GM23338 (cell line): ENCODE results near the gene RAP1B. TPM values are rescaled to one million over a fixed set of nuclear protein-coding genes. Genes with fewer than 3 reads are reported as not detected.

Source experiments
- ATAC-seq: fragments of 200-7000 bp; cut with Tn5 transposase; 3 replicates; pipeline ENCODE4 v1.9.1; 2020
- DNase-seq: peaks from one replicate; pipeline ENCODE4 v3.0.0-alpha.2; 2015; ENCODE audit warnings: low spot score
- H2AFZ ChIP-seq: fragments of 200-600 bp; sonication (generic); 2 replicates; pipeline ENCODE4 v1.8.0; 2016; ENCODE audit warnings: antibody characterized with exemption, mild to moderate bottlenecking, moderate library complexity
- H3F3A ChIP-seq: fragments of 200-600 bp; sonication (generic); replicated peaks from 2 replicates; pipeline ENCODE4 v1.8.0; 2017; ENCODE audit warnings: antibody characterized with exemption, mixed run types, low read depth
- H3K27ac ChIP-seq: fragments of 200-600 bp; sonication (generic); 2 replicates; pipeline ENCODE4 v1.6.1; 2016; ENCODE audit warnings: low read depth
- H3K27me3 ChIP-seq: fragments of 200-600 bp; sonication (generic); 2 replicates; pipeline ENCODE4 v1.8.0; 2016; ENCODE audit warnings: mild to moderate bottlenecking, mixed run types, moderate library complexity; ENCODE audit not compliant: insufficient read depth
- H3K36me3 ChIP-seq: fragments of 200-600 bp; sonication (generic); 2 replicates; pipeline ENCODE4 v1.8.0; 2016; ENCODE audit warnings: mild to moderate bottlenecking; ENCODE audit not compliant: insufficient read depth
- H3K4me1 ChIP-seq: fragments of 200-600 bp; sonication (generic); 2 replicates; pipeline ENCODE4 v1.8.0; 2016; ENCODE audit warnings: mild to moderate bottlenecking, moderate library complexity; ENCODE audit not compliant: insufficient read depth
- H3K4me2 ChIP-seq: fragments of 200-600 bp; sonication (generic); 2 replicates; pipeline ENCODE4 v1.7.1; 2017; ENCODE audit warnings: mixed run types
- H3K4me3 ChIP-seq: fragments of 200-600 bp; sonication (generic); 2 replicates; pipeline ENCODE4 v1.6.1; 2016; ENCODE audit warnings: mixed run types
- H3K79me2 ChIP-seq: fragments of 200-600 bp; sonication (generic); replicated peaks from 2 replicates; pipeline ENCODE4 v1.8.0; 2017; ENCODE audit warnings: mild to moderate bottlenecking; ENCODE audit not compliant: insufficient read depth
- H3K9me2 ChIP-seq: fragments of 200-600 bp; sonication (generic); 2 replicates; pipeline ENCODE4 v1.8.0; 2017; ENCODE audit not compliant: insufficient read depth
- H4K20me1 ChIP-seq: fragments of 200-600 bp; sonication (generic); replicated peaks from 2 replicates; pipeline ENCODE4 v1.8.0; 2017; ENCODE audit warnings: mild to moderate bottlenecking; ENCODE audit not compliant: insufficient read depth
- H3K27ac Mint-ChIP-seq: 2 replicates; pipeline ENCODE4 v1.8.0; 2020; ENCODE audit warnings: inconsistent platforms, mild to moderate bottlenecking, moderate library complexity, mixed read lengths
- H3K27me3 Mint-ChIP-seq: 3 replicates; pipeline ENCODE4 v1.8.0; 2022; ENCODE audit warnings: low read depth, mild to moderate bottlenecking, moderate library complexity, mixed read lengths, inconsistent platforms; ENCODE audit not compliant: insufficient read depth, poor library complexity
- H3K36me3 Mint-ChIP-seq: 3 replicates; pipeline ENCODE4 v1.8.0; 2021; ENCODE audit warnings: low read depth, mild to moderate bottlenecking, inconsistent platforms, moderate library complexity, mixed read lengths
- H3K4me1 Mint-ChIP-seq: 3 replicates; pipeline ENCODE4 v1.8.0; 2020; ENCODE audit warnings: mild to moderate bottlenecking, inconsistent platforms, mixed read lengths
- H3K4me3 Mint-ChIP-seq: 3 replicates; pipeline ENCODE4 v1.8.0; 2021; ENCODE audit warnings: moderate library complexity, mild to moderate bottlenecking, inconsistent platforms, mixed read lengths
- H3K9me3 Mint-ChIP-seq: 3 replicates; pipeline ENCODE4 v1.8.0; 2020; ENCODE audit warnings: moderate library complexity, mild to moderate bottlenecking, inconsistent platforms, mixed read lengths
- CREB1 ChIP-seq: fragments of 250-450 bp; sonication (Bioruptor Pico); IDR thresholded peaks from 2 replicates; pipeline ENCODE4 v1.5.0; 2020; ENCODE audit warnings: low read depth, mild to moderate bottlenecking, moderate library complexity
- CTCF ChIP-seq, 2 experiments: fragments of 200-600 bp in 1 of 2; sonication (generic) in 1 of 2; conservative IDR thresholded peaks; 2 replicates each; pipeline versions ENCODE4 v1.5.1 to v1.6.1; 2016 to 2017; ENCODE audit warnings: antibody characterized with exemption in 2 of 2, low read depth in 2 of 2, mild to moderate bottlenecking in 2 of 2, moderate library complexity in 1 of 2
- ETS1 ChIP-seq: IDR thresholded peaks from 2 replicates; pipeline ENCODE4 v1.6.1; 2016; ENCODE audit warnings: antibody characterized with exemption
- EZH2 ChIP-seq: fragments of 200-600 bp; sonication (generic); IDR thresholded peaks from one replicate; pipeline ENCODE4 v1.8.0; 2017; ENCODE audit warnings: antibody characterized with exemption, mild to moderate bottlenecking, low read depth; ENCODE audit not compliant: unreplicated experiment
- EZH2phosphoT487 ChIP-seq: fragments of 200-600 bp; sonication (generic); IDR thresholded peaks from one replicate; pipeline ENCODE4 v1.8.1; 2018; ENCODE audit warnings: antibody characterized with exemption; ENCODE audit not compliant: unreplicated experiment
- JUNB ChIP-seq: IDR thresholded peaks from one replicate; pipeline ENCODE4 v1.6.1; 2016; ENCODE audit warnings: antibody characterized with exemption; ENCODE audit not compliant: unreplicated experiment
- NANOG ChIP-seq: IDR thresholded peaks from 2 replicates; pipeline ENCODE4 v1.6.1; 2016; ENCODE audit warnings: antibody characterized with exemption, borderline replicate concordance
- POLR2AphosphoS5 ChIP-seq: IDR thresholded peaks from 2 replicates; pipeline ENCODE4 v1.6.1; 2016; ENCODE audit warnings: antibody characterized with exemption, low read depth
- REST ChIP-seq: IDR thresholded peaks from one replicate; pipeline ENCODE4 v1.6.1; 2018; ENCODE audit warnings: antibody characterized with exemption; ENCODE audit not compliant: unreplicated experiment
- STAT1 ChIP-seq: IDR thresholded peaks from one replicate; pipeline ENCODE4 v1.6.1; 2016; ENCODE audit warnings: antibody characterized with exemption; ENCODE audit not compliant: unreplicated experiment
- ZNF114 ChIP-seq: fragments of 250-450 bp; sonication (Bioruptor Pico); IDR thresholded peaks from 2 replicates; pipeline ENCODE4 v1.5.0; 2020; ENCODE audit warnings: mild to moderate bottlenecking, moderate library complexity
- ZNF331 ChIP-seq: fragments of 250-450 bp; sonication (Bioruptor Pico); IDR thresholded peaks from 2 replicates; pipeline ENCODE4 v1.5.0; 2020; ENCODE audit warnings: low read depth, mild to moderate bottlenecking, moderate library complexity
- polyA plus RNA-seq: library from polyadenylated mRNA; unstranded; fragments of >200 nt; fragmentation: Nextera tagmentation; extraction: Ambion mirVana; gene quantifications from 2 replicates; pipeline ENCODE4 v1.2.1, GENCODE V29; 2016
- total RNA-seq: library from RNA; depleted of rRNA; stranded (reverse); fragments of >200 nt; shearing (Covaris generic); gene quantifications from 2 replicates; pipeline ENCODE4 v1.2.3, GENCODE V29; 2014

The RAP1B gene
- total and polyA plus RNA-seq, 2 experiments from 2014 or later: 90.6 to 128 TPM

GRCh38 chr12:68581926-68582325, 28.8 kb upstream of the RAP1B start (continued):
- TF ChIP-seq REST (no peak), NANOG (no peak), STAT1 (no peak), EZH2 (no peak)

GRCh38 chr12:68585966-68586365, 24.7 kb upstream of the RAP1B start:
- ATAC-seq: no peak
- H3K27ac ChIP-seq: no peak overlapping the region
- H3K36me3 ChIP-seq: no peaks in the 10 kb centered on the region
- H3K79me2 ChIP-seq: no peaks in the 10 kb centered on the region
- H3K4me3 ChIP-seq: no peak overlapping the region
- no peak overlapping the region for H3K4me2 ChIP-seq
- H4K20me1 ChIP-seq: no peaks in the 10 kb centered on the region
- no peak for DNase-seq
- Mint-ChIP-seq H3K4me1 (peaks cover 5% of the 10 kb centered on the region), H3K9me3 (peaks cover 22% of the 10 kb centered on the region), H3K4me3 (no peak overlapping the region), H3K36me3 (peaks cover 15% of the 10 kb centered on the region), H3K27me3 (peaks cover 5% of the 10 kb centered on the region), H3K27ac (no peak overlapping the region)
- no peaks in the 10 kb centered on the region for H3K27me3 ChIP-seq
- no peaks in the 10 kb centered on the region for H3K4me1 ChIP-seq
- H2AFZ ChIP-seq: no peak overlapping the region
- no peaks in the 10 kb centered on the region for H3F3A ChIP-seq
- H3K9me2 ChIP-seq: peaks cover 8% of the 10 kb centered on the region; the same call in 1 of the 2 replicates
- TF ChIP-seq CTCF (conservative IDR thresholded peaks at IDR 0.05; ENCODE audit: low read depth in 2 of 2): no peak
- no peak for TF ChIP-seq JUNB
- TF ChIP-seq EZH2phosphoT487: no peak
- no peak for TF ChIP-seq ZNF331
- TF ChIP-seq REST: no peak
- TF ChIP-seq ETS1: no peak
- no peak for TF ChIP-seq POLR2AphosphoS5
- no peak for TF ChIP-seq CREB1 (CRISPR knock-in tag)
- no peak for TF ChIP-seq ZNF114 (CRISPR knock-in tag)
- no peak for TF ChIP-seq NANOG
- TF ChIP-seq EZH2: no peak
- no peak for TF ChIP-seq STAT1
